Measurements from ENCODE around the gene KLF3. TPM values are rescaled to one million over a fixed set of nuclear protein-coding genes. Genes with fewer than 3 reads are reported as not detected.

Gene KLF3
- total and polyA plus RNA-seq, 7 experiments from 2014 or later, result 21.0 to 142 (median 120) TPM

DNA sequence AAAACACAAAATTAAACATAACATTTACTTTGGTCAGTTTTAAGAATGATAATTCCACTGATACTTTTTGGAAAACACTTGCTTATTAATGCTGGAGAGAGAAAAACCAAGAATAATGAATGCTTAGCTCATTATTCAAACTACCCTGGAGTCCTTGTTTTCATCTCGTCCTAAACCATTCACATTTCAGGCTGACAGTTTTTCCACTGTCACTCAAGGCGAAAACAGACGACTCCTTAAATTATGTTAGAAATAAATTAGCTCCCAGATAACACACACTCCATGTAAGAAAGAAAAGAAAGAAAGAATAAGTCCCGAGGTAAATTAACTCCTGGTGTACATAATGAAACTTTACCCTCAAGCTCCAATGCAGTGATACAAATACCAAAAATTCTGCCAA lies 85.3 kb downstream of the KLF3 start:
- POLR2A ChIA-PET, result no interaction called here

More for the DNA sequence above, 85.3 kb downstream of the KLF3 start:
- Mint-ChIP-seq H3K9me3 (peaks cover 0 to 21% (median 15%) of the 10 kb centered on the region in 11 donors), H3K27me3 (no peaks in the 10 kb centered on the region), H3K27ac (no peak overlapping the region), H3K4me3 (no peak overlapping the region), H3K36me3 (peaks cover 9 to 17% (median 11%) of the 10 kb centered on the region in 5 donors), H3K4me1 (peaks cover 0 to 18% (median 0%) of the 10 kb centered on the region in 7 donors)
- no peaks in the 10 kb centered on the region for H3K36me3 ChIP-seq (ENCODE audit: control insufficient read depth in 2 of 3, insufficient read depth in 3 of 3, low read length in 3 of 3)
- intact Hi-C loops (cut with micrococcal nuclease), result no loop called here
- H3K27me3 ChIP-seq (ENCODE audit: control insufficient read depth in 2 of 2, insufficient read depth in 2 of 2, low read length in 2 of 2), result no peaks in the 10 kb centered on the region
- no peak for ATAC-seq
- CTCF ChIA-PET, result interaction anchor here (0.6 kb wide), 1 partner anchor 67 kb away, joined by 3 read pairs; no protein-coding TSS in a partner anchor
- peaks cover 0 to 11% (median 0%) of the 10 kb centered on the region in 3 experiments for H3K9me3 ChIP-seq (ENCODE audit: control insufficient read depth in 2 of 3, low read length in 3 of 3)
- DNase-seq, result no peak
- H3K27ac ChIP-seq (ENCODE audit: low read depth, low read length), result no peak overlapping the region
- no peaks in the 10 kb centered on the region for H3K4me1 ChIP-seq (ENCODE audit: control insufficient read depth in 2 of 2, insufficient read depth in 2 of 2, low read length in 2 of 2)
- no peak overlapping the region for H3K4me3 ChIP-seq (ENCODE audit: low read length)

Other genes with a start within 250 kb of the KLF3 start
- 1 to 10 TPM in 1 of 5 experiments, under 1 TPM in 3, not detected in 1; 0.13 to 1.6 (median 0.58) TPM for gene TLR10, start 118.8 kb downstream of the KLF3 start, total RNA-seq
- under 1 TPM; 0.14 to 0.33 TPM for gene TLR10, start 118.8 kb downstream of the KLF3 start, polyA plus RNA-seq
- 10 to 100 TPM; 11.8 to 41.9 (median 17.7) TPM for gene TLR1, start 140.6 kb downstream of the KLF3 start, total RNA-seq
- 10 to 100 TPM; 22.1 to 23.0 TPM for gene TLR1, start 140.6 kb downstream of the KLF3 start, polyA plus RNA-seq
- 1 to 10 TPM in 4 of 5 experiments, under 1 TPM in 1; 1.00 to 8.8 (median 1.9) TPM for gene TLR6, start 192.6 kb downstream of the KLF3 start, total RNA-seq
- gene TLR6, start 192.6 kb downstream of the KLF3 start, polyA plus RNA-seq, result not detected
- under 1 TPM in 3 of 5 experiments, not detected in 2; 0.56 to 0.83 (median 0.64) TPM for gene FAM114A1, start 203.6 kb downstream of the KLF3 start, total RNA-seq
- not detected for gene FAM114A1, start 203.6 kb downstream of the KLF3 start, polyA plus RNA-seq

Data from naive thymus-derived CD4-positive, alpha-beta T cell (primary cell).